ENCODE data around the gene MAML2. TPM values are rescaled to one million over a fixed set of nuclear protein-coding genes. Genes with fewer than 3 reads are reported as not detected.
A peak's percentile ranks its signal among the peaks of the same experiment; 100 is the strongest.

MAML2 gene
- total and polyA plus RNA-seq, 2 of the 13 experiments (the other 11 are each of a cell fraction or from before 2014, with no cell fraction given): 2.3 to 25.9 TPM

DNA sequence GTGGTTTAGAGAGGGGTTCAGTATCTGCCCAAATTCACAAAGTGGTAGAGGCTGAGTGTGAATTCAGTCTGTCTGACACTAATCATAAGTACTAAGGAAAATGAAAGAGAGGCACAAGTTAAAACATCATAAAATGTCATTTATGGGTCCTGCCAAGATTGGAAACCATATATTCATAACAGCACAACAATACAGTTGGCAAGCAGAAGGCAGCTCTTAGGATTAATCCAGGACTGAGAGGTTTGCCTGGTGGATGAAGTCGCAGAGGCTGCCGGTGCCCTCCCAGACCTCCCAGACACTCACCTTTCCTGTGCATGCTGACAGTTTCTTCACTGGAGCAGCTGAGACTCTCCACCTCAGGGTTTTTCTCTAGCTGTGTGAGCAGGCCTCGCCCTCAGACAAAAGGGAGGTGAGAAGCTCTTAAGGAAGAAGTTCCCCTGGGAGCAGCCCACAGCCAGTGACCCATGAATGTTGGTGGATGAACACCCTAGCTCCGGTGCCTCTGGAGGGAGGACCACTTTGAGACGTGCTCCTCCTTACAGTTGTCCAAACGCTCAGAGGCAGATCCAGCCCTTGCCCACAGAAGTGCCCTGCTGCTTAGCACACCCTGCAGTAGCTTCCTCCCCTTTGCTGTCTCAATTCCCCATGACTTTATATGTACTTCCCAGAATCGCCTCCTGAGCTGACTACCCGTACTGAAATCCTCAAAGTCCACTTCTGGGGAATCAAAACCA lies 43.7 kb downstream of the MAML2 start:
- 98% methylated on average over 3 of the region's 8 CpGs for WGBS (ENCODE audit: low lambda C conversion rate)
- peaks cover 16% of the 10 kb centered on the region for H4K20me1 ChIP-seq (ENCODE audit: insufficient read depth, low read length)
- H3K4me3 ChIP-seq (replicated peaks in 1 of 3; ENCODE audit: insufficient read depth in 1 of 3, low read depth in 2 of 3, low read length in 3 of 3): no peak overlapping the region
- intact Hi-C loops (cut with micrococcal nuclease; ENCODE audit: unreplicated experiment): no loop called here
- in situ Hi-C loops (cut with HindIII; ENCODE audit: extremely low pct_ligation_motif_present, low pct_unique_long_range_greater_than_20kb): no loop called here
- DNase-seq (ENCODE audit: low spot score): no peak
- no peak for FAIRE-seq
- H3K9ac ChIP-seq (ENCODE audit: insufficient read depth, low read depth, low read length): no peak overlapping the region
- H2AFZ ChIP-seq (ENCODE audit: low read length): no peak overlapping the region
- no peaks in the 10 kb centered on the region for H3K27me3 ChIP-seq (ENCODE audit: control insufficient read depth in 1 of 2, insufficient read depth in 2 of 2, low read length in 2 of 2)
- H3K79me2 ChIP-seq (ENCODE audit: insufficient read depth, low read length): peaks cover 35% of the 10 kb centered on the region
- H3K9me3 ChIP-seq (ENCODE audit: low read length): no peaks in the 10 kb centered on the region
- H3K4me2 ChIP-seq (ENCODE audit: low read depth, low read length): no peak overlapping the region
- no peak overlapping the region for H3K27ac ChIP-seq (ENCODE audit: extremely low read length, insufficient read depth, low read length)
- ATAC-seq: no peak
- no TSS peak for BruUV-seq (replicated peaks)
- peaks cover 12% of the 10 kb centered on the region for H3K4me1 ChIP-seq (ENCODE audit: insufficient read depth, low read length)
- ChIA-PET CTCF (ENCODE audit: low intra/inter-chr PET ratio, low total read pairs) (no interaction called here), POLR2A (no interaction called here)
- H3K36me3 ChIP-seq (replicated peaks in 1 of 2; ENCODE audit: control insufficient read depth in 1 of 2, insufficient read depth in 2 of 2, low read length in 2 of 2): peaks cover 4 to 7% of the 10 kb centered on the region in 2 experiments; a peak in 2 of 5 replicates
- TF ChIP-seq ZNF263 (CRISPR knock-in tag; IDR thresholded peaks at IDR 0.05): peak; percentile 60
- no peak for TF ChIP-seq MED1 (CRISPR knock-in tag; IDR thresholded peaks at IDR 0.05)

DNA sequence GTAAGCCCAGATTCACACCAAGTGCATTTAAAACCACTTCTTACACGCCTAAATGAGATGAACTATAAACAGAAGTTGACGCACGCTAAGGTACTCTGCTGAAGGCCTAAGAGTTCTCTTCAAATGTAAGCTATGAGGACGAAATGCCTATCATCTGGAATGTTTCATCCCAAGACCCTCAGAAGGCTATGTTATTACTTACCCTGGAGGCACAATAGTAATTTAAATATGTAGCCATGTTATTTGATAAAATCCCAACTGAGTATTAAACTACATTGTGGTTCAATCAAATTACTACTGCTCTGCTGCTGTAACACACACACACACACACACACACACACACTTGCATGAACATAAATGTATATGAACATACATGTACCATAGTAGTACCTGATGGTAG lies 47.6 kb downstream of the MAML2 start:
- Histone ChIP-seq H3K79me2 (ENCODE audit: insufficient read depth, low read length) (peaks cover 25% of the 10 kb centered on the region), H3K9me3 (ENCODE audit: low read length) (no peaks in the 10 kb centered on the region), H3K4me2 (ENCODE audit: low read depth, low read length) (no peak overlapping the region), H3K4me1 (ENCODE audit: insufficient read depth, low read length) (peaks cover 30% of the 10 kb centered on the region), H4K20me1 (ENCODE audit: insufficient read depth, low read length) (peaks cover 8% of the 10 kb centered on the region), H3K9ac (ENCODE audit: insufficient read depth, low read depth, low read length) (no peak overlapping the region), H3K27me3 (ENCODE audit: control insufficient read depth in 1 of 2, insufficient read depth in 2 of 2, low read length in 2 of 2) (no peaks in the 10 kb centered on the region), H2AFZ (ENCODE audit: low read length) (no peak overlapping the region), H3K27ac (ENCODE audit: extremely low read length, insufficient read depth, low read length) (no peak overlapping the region), H3K36me3 (replicated peaks in 1 of 2; ENCODE audit: control insufficient read depth in 1 of 2, insufficient read depth in 2 of 2, low read length in 2 of 2) (peaks cover 1 to 13% of the 10 kb centered on the region in 2 experiments; a peak in 3 of 5 replicates), H3K4me3 (replicated peaks in 1 of 3; ENCODE audit: insufficient read depth in 1 of 3, low read depth in 2 of 3, low read length in 3 of 3) (no peak overlapping the region)
- BruUV-seq (replicated peaks): no TSS peak
- 73% methylated on average over 4 of the region's 4 CpGs for WGBS (ENCODE audit: low lambda C conversion rate)
- ATAC-seq: no peak
- intact Hi-C loops (cut with micrococcal nuclease; ENCODE audit: unreplicated experiment) (no loop called here), in situ Hi-C loops (cut with HindIII; ENCODE audit: extremely low pct_ligation_motif_present, low pct_unique_long_range_greater_than_20kb) (no loop called here)
- POLR2A ChIA-PET: no interaction called here
- CTCF ChIA-PET (ENCODE audit: low intra/inter-chr PET ratio, low total read pairs): no interaction called here
- DNase-seq (ENCODE audit: low spot score): no peak
- FAIRE-seq: no peak
- TF ChIP-seq, protein P1, sequence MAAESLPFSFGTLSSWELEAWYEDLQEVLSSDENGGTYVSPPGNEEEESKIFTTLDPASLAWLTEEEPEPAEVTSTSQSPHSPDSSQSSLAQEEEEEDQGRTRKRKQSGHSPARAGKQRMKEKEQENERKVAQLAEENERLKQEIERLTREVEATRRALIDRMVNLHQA (CRISPR knock-in tag; IDR thresholded peaks at IDR 0.05): no peak
- TF ChIP-seq, protein P2, sequence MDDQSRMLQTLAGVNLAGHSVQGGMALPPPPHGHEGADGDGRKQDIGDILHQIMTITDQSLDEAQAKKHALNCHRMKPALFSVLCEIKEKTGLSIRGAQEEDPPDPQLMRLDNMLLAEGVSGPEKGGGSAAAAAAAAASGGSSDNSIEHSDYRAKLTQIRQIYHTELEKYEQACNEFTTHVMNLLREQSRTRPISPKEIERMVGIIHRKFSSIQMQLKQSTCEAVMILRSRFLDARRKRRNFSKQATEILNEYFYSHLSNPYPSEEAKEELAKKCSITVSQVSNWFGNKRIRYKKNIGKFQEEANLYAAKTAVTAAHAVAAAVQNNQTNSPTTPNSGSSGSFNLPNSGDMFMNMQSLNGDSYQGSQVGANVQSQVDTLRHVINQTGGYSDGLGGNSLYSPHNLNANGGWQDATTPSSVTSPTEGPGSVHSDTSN (CRISPR knock-in tag; IDR thresholded peaks at IDR 0.05; ENCODE audit: borderline replicate concordance): no peak
- TF ChIP-seq ZNF234 (CRISPR knock-in tag; conservative IDR thresholded peaks at IDR 0.05) (no peak), NFIB (CRISPR knock-in tag; IDR thresholded peaks at IDR 0.05; ENCODE audit: borderline replicate concordance) (no peak), ZNF335 (CRISPR knock-in tag; IDR thresholded peaks at IDR 0.05) (no peak), ZNF124 (CRISPR knock-in tag; IDR thresholded peaks at IDR 0.05) (no peak), ZNF768 (CRISPR knock-in tag; IDR thresholded peaks at IDR 0.05) (no peak), ZNF816 (CRISPR knock-in tag; IDR thresholded peaks at IDR 0.05; ENCODE audit: borderline replicate concordance) (no peak), EP300 (IDR thresholded peaks at IDR 0.05; ENCODE audit: low read depth in 2 of 2, low read length in 2 of 2) (no peak), EP300 (CRISPR knock-in tag; IDR thresholded peaks at IDR 0.05; ENCODE audit: borderline replicate concordance) (no peak), ZNF17 (CRISPR knock-in tag; IDR thresholded peaks at IDR 0.05) (no peak)
- TF ChIP-seq, protein P3, sequence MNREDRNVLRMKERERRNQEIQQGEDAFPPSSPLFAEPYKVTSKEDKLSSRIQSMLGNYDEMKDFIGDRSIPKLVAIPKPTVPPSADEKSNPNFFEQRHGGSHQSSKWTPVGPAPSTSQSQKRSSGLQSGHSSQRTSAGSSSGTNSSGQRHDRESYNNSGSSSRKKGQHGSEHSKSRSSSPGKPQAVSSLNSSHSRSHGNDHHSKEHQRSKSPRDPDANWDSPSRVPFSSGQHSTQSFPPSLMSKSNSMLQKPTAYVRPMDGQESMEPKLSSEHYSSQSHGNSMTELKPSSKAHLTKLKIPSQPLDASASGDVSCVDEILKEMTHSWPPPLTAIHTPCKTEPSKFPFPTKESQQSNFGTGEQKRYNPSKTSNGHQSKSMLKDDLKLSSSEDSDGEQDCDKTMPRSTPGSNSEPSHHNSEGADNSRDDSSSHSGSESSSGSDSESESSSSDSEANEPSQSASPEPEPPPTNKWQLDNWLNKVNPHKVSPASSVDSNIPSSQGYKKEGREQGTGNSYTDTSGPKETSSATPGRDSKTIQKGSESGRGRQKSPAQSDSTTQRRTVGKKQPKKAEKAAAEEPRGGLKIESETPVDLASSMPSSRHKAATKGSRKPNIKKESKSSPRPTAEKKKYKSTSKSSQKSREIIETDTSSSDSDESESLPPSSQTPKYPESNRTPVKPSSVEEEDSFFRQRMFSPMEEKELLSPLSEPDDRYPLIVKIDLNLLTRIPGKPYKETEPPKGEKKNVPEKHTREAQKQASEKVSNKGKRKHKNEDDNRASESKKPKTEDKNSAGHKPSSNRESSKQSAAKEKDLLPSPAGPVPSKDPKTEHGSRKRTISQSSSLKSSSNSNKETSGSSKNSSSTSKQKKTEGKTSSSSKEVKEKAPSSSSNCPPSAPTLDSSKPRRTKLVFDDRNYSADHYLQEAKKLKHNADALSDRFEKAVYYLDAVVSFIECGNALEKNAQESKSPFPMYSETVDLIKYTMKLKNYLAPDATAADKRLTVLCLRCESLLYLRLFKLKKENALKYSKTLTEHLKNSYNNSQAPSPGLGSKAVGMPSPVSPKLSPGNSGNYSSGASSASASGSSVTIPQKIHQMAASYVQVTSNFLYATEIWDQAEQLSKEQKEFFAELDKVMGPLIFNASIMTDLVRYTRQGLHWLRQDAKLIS (CRISPR knock-in tag; IDR thresholded peaks at IDR 0.05): no peak
